ENCODE measurements around the gene SH3TC2.

DNA sequence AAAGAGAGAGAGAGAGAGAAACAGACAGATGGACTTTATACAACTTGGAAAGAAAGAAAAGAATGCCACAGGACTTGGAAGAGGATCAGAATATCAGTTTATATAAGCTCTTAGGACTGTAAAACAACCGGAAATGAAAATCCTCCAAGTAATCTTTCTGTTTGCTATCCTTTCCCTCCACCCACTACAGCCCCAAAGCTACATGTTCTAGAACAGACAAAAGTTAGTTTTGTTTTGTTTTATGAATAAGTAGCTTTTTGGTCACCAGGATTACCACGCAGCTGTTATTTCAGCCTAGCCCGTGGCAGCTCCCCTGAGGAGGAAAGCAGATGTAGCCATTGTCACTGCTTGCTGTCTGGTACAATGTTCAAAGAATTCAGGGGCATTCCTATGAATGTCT lies 66.6 kb downstream of the SH3TC2 start:
- no peak for TF ChIP-seq EZH2phosphoT487 (IDR thresholded peaks at IDR 0.05)
- TF ChIP-seq, protein P1, sequence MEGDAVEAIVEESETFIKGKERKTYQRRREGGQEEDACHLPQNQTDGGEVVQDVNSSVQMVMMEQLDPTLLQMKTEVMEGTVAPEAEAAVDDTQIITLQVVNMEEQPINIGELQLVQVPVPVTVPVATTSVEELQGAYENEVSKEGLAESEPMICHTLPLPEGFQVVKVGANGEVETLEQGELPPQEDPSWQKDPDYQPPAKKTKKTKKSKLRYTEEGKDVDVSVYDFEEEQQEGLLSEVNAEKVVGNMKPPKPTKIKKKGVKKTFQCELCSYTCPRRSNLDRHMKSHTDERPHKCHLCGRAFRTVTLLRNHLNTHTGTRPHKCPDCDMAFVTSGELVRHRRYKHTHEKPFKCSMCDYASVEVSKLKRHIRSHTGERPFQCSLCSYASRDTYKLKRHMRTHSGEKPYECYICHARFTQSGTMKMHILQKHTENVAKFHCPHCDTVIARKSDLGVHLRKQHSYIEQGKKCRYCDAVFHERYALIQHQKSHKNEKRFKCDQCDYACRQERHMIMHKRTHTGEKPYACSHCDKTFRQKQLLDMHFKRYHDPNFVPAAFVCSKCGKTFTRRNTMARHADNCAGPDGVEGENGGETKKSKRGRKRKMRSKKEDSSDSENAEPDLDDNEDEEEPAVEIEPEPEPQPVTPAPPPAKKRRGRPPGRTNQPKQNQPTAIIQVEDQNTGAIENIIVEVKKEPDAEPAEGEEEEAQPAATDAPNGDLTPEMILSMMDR (IDR thresholded peaks at IDR 0.05) = no peak
- no peak for TF ChIP-seq EZH2 (IDR thresholded peaks at IDR 0.05)
